GM18505 (cell line): ENCODE results near the gene IQGAP3.

ENCODE experiments used
- ATAC-seq: cut with Tn5 transposase; IDR thresholded peaks from one replicate; pipeline ENCODE4 v1.9.1; 2021; ENCODE audit not compliant: unreplicated experiment
- POLR2A ChIP-seq: IDR thresholded peaks from 4 replicates; pipeline ENCODE4 v1.6.1; 2011; ENCODE audit warnings: borderline replicate concordance; ENCODE audit not compliant: insufficient read depth, insufficient read length; ENCODE audit errors: extremely low read depth

The IQGAP3 gene

GRCh38 chr1:156600733-156601121 lies 28.4 kb upstream of the IQGAP3 start:
- ATAC-seq: no peak
- no peak for TF ChIP-seq POLR2A

- no peak for ATAC-seq
- TF ChIP-seq POLR2A: no peak
Observed at GRCh38 chr1:156599811-156600210, 27.4 kb upstream of the IQGAP3 start.

- TF ChIP-seq POLR2A: no peak
- no peak for ATAC-seq
Observed at GRCh38 chr1:156598731-156599432, 26.5 kb upstream of the IQGAP3 start.

GRCh38 chr1:156598125-156598524 lies 25.8 kb upstream of the IQGAP3 start:
- TF ChIP-seq POLR2A: no peak
- ATAC-seq: no peak

GRCh38 chr1:156596426-156596825 lies 24.1 kb upstream of the IQGAP3 start:
- no peak for TF ChIP-seq POLR2A
- ATAC-seq: no peak

- no peak for ATAC-seq
- no peak for TF ChIP-seq POLR2A
Observed at GRCh38 chr1:156595016-156595415, 22.7 kb upstream of the IQGAP3 start.

- no peak for TF ChIP-seq POLR2A
- no peak for ATAC-seq
Observed at GRCh38 chr1:156594190-156594589, 21.8 kb upstream of the IQGAP3 start.

GRCh38 chr1:156593661-156593989 lies 21.3 kb upstream of the IQGAP3 start:
- no peak for ATAC-seq
- no peak for TF ChIP-seq POLR2A

GRCh38 chr1:156592910-156593660 lies 20.7 kb upstream of the IQGAP3 start:
- ATAC-seq: no peak

GRCh38 chr1:156592158-156592909 lies 20.0 kb upstream of the IQGAP3 start:
- peak; percentile 15 for TF ChIP-seq POLR2A
- no peak for ATAC-seq

More at GRCh38 chr1:156592910-156593660, 20.7 kb upstream of the IQGAP3 start:
- peak; percentile 21 for TF ChIP-seq POLR2A

GRCh38 chr1:156591432-156592157 lies 19.2 kb upstream of the IQGAP3 start, which contains the start of gene NAXE:
TSS of gene NAXE (plus strand) at chr1:156591776. CDS start at chr1:156591805, 29 bp downstream.
- ATAC-seq: peak; percentile 85
- peak; percentile 95 for TF ChIP-seq POLR2A

- no peak for ATAC-seq
- no peak for TF ChIP-seq POLR2A
Observed at GRCh38 chr1:156591181-156591431, 18.7 kb upstream of the IQGAP3 start.
